Sigmoid colon (tissue), 4 donors: ENCODE measurements around the gene KCNQ1OT1.

Experiments used
- CTCF ChIP-seq, 4 experiments: fragments of 450-650 bp in 3 of 4; fragments of 200-600 bp in 1 of 4; IDR thresholded peaks; one replicate each; pipeline ENCODE4 v1.5.1; 2016 to 2019; ENCODE audit warnings: antibody characterized with exemption in 4 of 4, mild to moderate bottlenecking in 3 of 4, moderate library complexity in 2 of 4
- POLR2A ChIP-seq, 2 donors: fragments of 450-650 bp; IDR thresholded peaks; one replicate each; pipeline ENCODE4 v1.6.1; 2016; ENCODE audit warnings: antibody characterized with exemption in 2 of 2, mild to moderate bottlenecking in 2 of 2, moderate library complexity in 2 of 2
- POLR2AphosphoS5 ChIP-seq, 4 donors: sonication (generic); formaldehyde crosslinking; IDR thresholded peaks; one replicate each; pipeline ENCODE4 v1.6.1; 2017; ENCODE audit warnings: antibody characterized with exemption in 4 of 4

- TF ChIP-seq CTCF (IDR thresholded peaks at IDR 0.05) (no peak), POLR2AphosphoS5 (IDR thresholded peaks at IDR 0.05) (no peak), POLR2A (IDR thresholded peaks at IDR 0.05) (no peak)
Observed at GRCh38 chr11:2745511-2745910, 45.7 kb upstream of the KCNQ1OT1 start.
